Smooth muscle cell (in vitro differentiated cells): ENCODE measurements around the gene SLC6A16. TPM values are rescaled to one million over a fixed set of nuclear protein-coding genes. Genes with fewer than 3 reads are reported as not detected.

ENCODE experiments used
- DNase-seq: peaks from one replicate; lab custom pipeline; 2025; ENCODE audit not compliant: unreplicated experiment; lab: John Stamatoyannopoulos, UW
- H2AFZ ChIP-seq: fragments of 200-600 bp; sonication (generic); 2 replicates; pipeline ENCODE4 v1.6.0; 2016; ENCODE audit warnings: antibody characterized with exemption, low read depth, mild to moderate bottlenecking
- H3F3A ChIP-seq: fragments of 200-600 bp; sonication (generic); 2 replicates; pipeline ENCODE4 v1.6.0; 2017; ENCODE audit warnings: antibody characterized with exemption, low read depth
- H3K27ac ChIP-seq: fragments of 200-600 bp; sonication (generic); 2 replicates; pipeline ENCODE4 v1.5.1; 2016; ENCODE audit warnings: low read depth, mild to moderate bottlenecking
- H3K27me3 ChIP-seq: fragments of 200-600 bp; sonication (generic); 2 replicates; pipeline ENCODE4 v1.6.1; 2016; ENCODE audit warnings: low read depth, mild to moderate bottlenecking
- H3K36me3 ChIP-seq: fragments of 200-600 bp; sonication (generic); 2 replicates; pipeline ENCODE4 v1.5.1; 2016; ENCODE audit warnings: low read depth
- H3K4me1 ChIP-seq: fragments of 200-600 bp; sonication (generic); 2 replicates; pipeline ENCODE4 v1.5.1; 2016; ENCODE audit warnings: low read depth
- H3K4me2 ChIP-seq: fragments of 200-600 bp; sonication (generic); 2 replicates; pipeline ENCODE4 v1.6.0; 2016; ENCODE audit warnings: mild to moderate bottlenecking
- H3K4me3 ChIP-seq: fragments of 200-600 bp; sonication (generic); 2 replicates; pipeline ENCODE4 v1.5.1; 2016; ENCODE audit warnings: mild to moderate bottlenecking
- H3K79me2 ChIP-seq: fragments of 200-600 bp; sonication (generic); 2 replicates; pipeline ENCODE4 v1.6.0; 2016; ENCODE audit warnings: low read depth, mild to moderate bottlenecking
- H3K9ac ChIP-seq: fragments of 200-600 bp; sonication (generic); 2 replicates; pipeline ENCODE4 v1.6.0; 2016; ENCODE audit warnings: low read depth
- H3K9me3 ChIP-seq: fragments of 200-600 bp; sonication (generic); replicated peaks from 2 replicates; pipeline ENCODE4 v1.5.1; 2016; ENCODE audit warnings: low read depth
- H4K20me1 ChIP-seq: fragments of 200-600 bp; sonication (generic); 2 replicates; pipeline ENCODE4 v1.6.0; 2016; ENCODE audit warnings: low read depth
- WGBS: methylation state at CpG from one replicate; pipeline ENCODE4 v1.1.7; 2016; ENCODE audit warnings: low lambda C conversion rate; 5-methylcytosine and 5-hydroxymethylcytosine counted together
- polyA plus RNA-seq: library from polyadenylated mRNA; unstranded; fragments of >200 nt; fragmentation: Nextera tagmentation; extraction: Ambion mirVana; gene quantifications from 2 replicates; pipeline ENCODE4 v1.2.1, GENCODE V29; 2016
- total RNA-seq: library from RNA; depleted of rRNA; stranded (reverse); fragments of >200 nt; gene quantifications from 2 replicates; pipeline ENCODE4 v1.2.3, GENCODE V29; 2014
- TF ChIP-seq, protein P1 (sequence below): fragments of 200-600 bp; sonication (generic); IDR thresholded peaks from 2 replicates; pipeline ENCODE4 v1.5.1; 2017; ENCODE audit warnings: borderline replicate concordance, mild to moderate bottlenecking, antibody characterized with exemption; ENCODE audit not compliant: insufficient read depth, poor library complexity, severe bottlenecking

The SLC6A16 gene
- total and polyA plus RNA-seq, 2 experiments from 2014 or later: 1.4 to 2.3 TPM

GRCh38 chr19:49359851-49360820, 35.1 kb upstream of the SLC6A16 start:
- H3K4me2 ChIP-seq: peak overlapping the region; percentile 95
- H4K20me1 ChIP-seq: peaks cover 25% of the 10 kb centered on the region
- peaks cover 3% of the 10 kb centered on the region for H3K4me1 ChIP-seq
- no peaks in the 10 kb centered on the region for H3K27me3 ChIP-seq
- no peak for DNase-seq
- peak overlapping the region; percentile 97 for H3K27ac ChIP-seq
- H3K36me3 ChIP-seq: no peaks in the 10 kb centered on the region
- peak overlapping the region; percentile 96 for H3K9ac ChIP-seq
- peak overlapping the region; percentile 76 for H3K4me3 ChIP-seq
- TF ChIP-seq, protein P1, sequence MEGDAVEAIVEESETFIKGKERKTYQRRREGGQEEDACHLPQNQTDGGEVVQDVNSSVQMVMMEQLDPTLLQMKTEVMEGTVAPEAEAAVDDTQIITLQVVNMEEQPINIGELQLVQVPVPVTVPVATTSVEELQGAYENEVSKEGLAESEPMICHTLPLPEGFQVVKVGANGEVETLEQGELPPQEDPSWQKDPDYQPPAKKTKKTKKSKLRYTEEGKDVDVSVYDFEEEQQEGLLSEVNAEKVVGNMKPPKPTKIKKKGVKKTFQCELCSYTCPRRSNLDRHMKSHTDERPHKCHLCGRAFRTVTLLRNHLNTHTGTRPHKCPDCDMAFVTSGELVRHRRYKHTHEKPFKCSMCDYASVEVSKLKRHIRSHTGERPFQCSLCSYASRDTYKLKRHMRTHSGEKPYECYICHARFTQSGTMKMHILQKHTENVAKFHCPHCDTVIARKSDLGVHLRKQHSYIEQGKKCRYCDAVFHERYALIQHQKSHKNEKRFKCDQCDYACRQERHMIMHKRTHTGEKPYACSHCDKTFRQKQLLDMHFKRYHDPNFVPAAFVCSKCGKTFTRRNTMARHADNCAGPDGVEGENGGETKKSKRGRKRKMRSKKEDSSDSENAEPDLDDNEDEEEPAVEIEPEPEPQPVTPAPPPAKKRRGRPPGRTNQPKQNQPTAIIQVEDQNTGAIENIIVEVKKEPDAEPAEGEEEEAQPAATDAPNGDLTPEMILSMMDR: no peak
- peaks cover 41% of the 10 kb centered on the region for H3K79me2 ChIP-seq
- H2AFZ ChIP-seq: no peak overlapping the region
- WGBS: 85% methylated on average over 16 of the region's 17 CpGs
- peaks cover 6% of the 10 kb centered on the region for H3F3A ChIP-seq
- H3K9me3 ChIP-seq: no peaks in the 10 kb centered on the region

DNA sequence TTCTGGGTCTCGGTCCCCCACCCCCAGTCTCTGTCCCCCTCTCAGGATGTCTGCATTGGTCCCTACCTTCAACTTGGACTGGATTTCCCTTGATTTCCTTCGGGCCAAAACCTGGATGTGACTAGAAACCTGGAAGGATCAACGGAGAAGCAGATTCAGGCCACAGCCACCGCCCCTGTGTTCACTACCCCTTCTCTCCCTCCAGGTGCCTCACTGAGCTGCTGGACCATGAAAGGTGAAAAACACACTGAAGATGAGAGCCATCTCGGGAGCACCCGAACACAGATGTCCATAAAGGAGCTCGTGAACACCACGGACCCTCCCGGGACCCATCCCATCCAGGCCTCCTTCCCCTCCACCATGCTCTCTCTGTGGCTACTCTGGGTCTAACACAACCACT, 32.2 kb upstream of the SLC6A16 start:
- WGBS: 97% methylated on average over 9 of the region's 9 CpGs
- no peak overlapping the region for H3K27ac ChIP-seq
- no peaks in the 10 kb centered on the region for H3K27me3 ChIP-seq
- no peak overlapping the region for H3K4me2 ChIP-seq
- H3K4me3 ChIP-seq: no peak overlapping the region
- H3K79me2 ChIP-seq: peaks cover 40% of the 10 kb centered on the region
- no peak for DNase-seq
- no peaks in the 10 kb centered on the region for H3K36me3 ChIP-seq
- no peaks in the 10 kb centered on the region for H3K9me3 ChIP-seq
- no peak overlapping the region for H2AFZ ChIP-seq
- no peak overlapping the region for H3K9ac ChIP-seq
- no peaks in the 10 kb centered on the region for H3K4me1 ChIP-seq
- TF ChIP-seq, protein P1: no peak
- no peaks in the 10 kb centered on the region for H3F3A ChIP-seq
- H4K20me1 ChIP-seq: peaks cover 36% of the 10 kb centered on the region

DNA sequence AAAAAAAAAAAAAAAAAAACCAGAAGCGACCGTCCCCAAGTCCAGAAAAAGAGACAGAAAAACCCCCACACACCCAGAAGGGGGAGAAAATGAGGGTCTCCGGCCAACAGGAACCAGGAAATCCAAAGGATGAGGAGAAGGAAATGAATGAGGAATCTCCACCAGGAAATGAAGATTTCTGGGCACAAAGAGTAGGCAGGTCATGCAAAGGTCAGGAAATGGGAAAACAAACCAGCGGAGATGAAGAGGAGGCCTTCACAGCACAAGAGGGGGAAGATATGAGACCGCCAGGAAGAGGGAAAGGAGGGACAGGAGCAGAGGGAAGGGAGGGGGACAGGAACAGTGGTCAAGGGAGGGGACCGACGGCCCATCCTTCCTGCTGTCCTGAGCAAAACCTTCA, 31.4 kb upstream of the SLC6A16 start:
- Histone ChIP-seq H3K27ac (no peak overlapping the region), H3F3A (no peaks in the 10 kb centered on the region), H3K27me3 (no peaks in the 10 kb centered on the region), H3K79me2 (peaks cover 32% of the 10 kb centered on the region), H3K9ac (no peak overlapping the region), H3K4me3 (no peak overlapping the region), H3K4me2 (no peak overlapping the region), H3K4me1 (no peaks in the 10 kb centered on the region), H4K20me1 (peaks cover 36% of the 10 kb centered on the region), H3K9me3 (no peaks in the 10 kb centered on the region), H3K36me3 (no peaks in the 10 kb centered on the region), H2AFZ (no peak overlapping the region)
- DNase-seq: no peak
- WGBS: 92% methylated on average over 7 of the region's 7 CpGs
- TF ChIP-seq, protein P1: no peak
